ENCODE measurements around the gene KLHDC1.

GRCh38 chr14:49720744-49721143, 27.8 kb downstream of the KLHDC1 start:
- no peak for TF ChIP-seq EZH2 (IDR thresholded peaks at IDR 0.05; ENCODE audit: insufficient read depth, poor library complexity, severe bottlenecking)
- TF ChIP-seq EZH2phosphoT487 (IDR thresholded peaks at IDR 0.05; ENCODE audit: insufficient read depth, low read depth), result no peak

All from GM23248 (cell line).